HUES48 (cell line): ENCODE results near the gene SMIM12.
"Not testable (repeated sequence)": the region's sequence is repeated elsewhere in the genome, so short reads cannot be mapped to it uniquely, and the experiment has no call there.

Experiments
- H3K27ac ChIP-seq: one replicate; pipeline ENCODE4 v1.7.0; 2013; ENCODE audit warnings: low read depth, low read length, inconsistent platforms
- H3K27me3 ChIP-seq: 2 replicates; pipeline ENCODE4 v1.6.1; 2013; ENCODE audit warnings: mild to moderate bottlenecking, low read length; ENCODE audit not compliant: control insufficient read depth, insufficient read depth
- H3K36me3 ChIP-seq: 2 replicates; pipeline ENCODE4 v1.6.1; 2013; ENCODE audit warnings: low read length; ENCODE audit not compliant: control insufficient read depth, insufficient read depth
- H3K4me1 ChIP-seq: 2 replicates; pipeline ENCODE4 v1.6.1; 2013; ENCODE audit warnings: mild to moderate bottlenecking, low read length; ENCODE audit not compliant: control insufficient read depth, insufficient read depth
- H3K4me3 ChIP-seq: 2 replicates; pipeline ENCODE4 v1.5.1; 2013; ENCODE audit warnings: mild to moderate bottlenecking, low read depth, low read length
- H3K9ac ChIP-seq: 2 replicates; pipeline ENCODE4 v1.6.1; 2013; ENCODE audit warnings: mild to moderate bottlenecking, low read depth, low read length, moderate library complexity
- H3K9me3 ChIP-seq: 2 replicates; pipeline ENCODE4 v1.6.1; 2013; ENCODE audit warnings: low read length; ENCODE audit not compliant: control insufficient read depth, insufficient read depth

Gene SMIM12

DNA sequence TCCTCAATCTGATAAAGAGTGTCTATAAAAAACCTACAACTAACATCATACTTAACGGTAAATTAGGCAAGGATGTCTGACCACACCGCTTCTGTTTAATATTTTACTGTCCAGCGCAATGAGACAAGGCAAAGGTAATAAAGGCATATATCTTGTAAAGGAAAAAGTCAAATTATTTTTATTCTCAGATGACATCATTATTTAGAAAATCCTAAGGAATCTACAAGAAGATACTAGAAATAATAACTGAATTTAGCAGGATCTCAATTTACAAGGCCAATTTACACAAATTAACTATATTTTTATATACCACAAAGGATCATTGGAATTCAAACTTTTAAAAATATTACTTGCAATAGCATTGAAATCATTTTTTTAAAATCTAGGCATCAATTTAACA is 37.3 kb downstream of the SMIM12 start:
- no peaks in the 10 kb centered on the region for H3K4me1 ChIP-seq
- H3K36me3 ChIP-seq: no peaks in the 10 kb centered on the region
- H3K4me3 ChIP-seq: no peak overlapping the region
- H3K9ac ChIP-seq: no peak overlapping the region
- no peaks in the 10 kb centered on the region for H3K9me3 ChIP-seq
- no peaks in the 10 kb centered on the region for H3K27me3 ChIP-seq
- no peak overlapping the region for H3K27ac ChIP-seq

DNA sequence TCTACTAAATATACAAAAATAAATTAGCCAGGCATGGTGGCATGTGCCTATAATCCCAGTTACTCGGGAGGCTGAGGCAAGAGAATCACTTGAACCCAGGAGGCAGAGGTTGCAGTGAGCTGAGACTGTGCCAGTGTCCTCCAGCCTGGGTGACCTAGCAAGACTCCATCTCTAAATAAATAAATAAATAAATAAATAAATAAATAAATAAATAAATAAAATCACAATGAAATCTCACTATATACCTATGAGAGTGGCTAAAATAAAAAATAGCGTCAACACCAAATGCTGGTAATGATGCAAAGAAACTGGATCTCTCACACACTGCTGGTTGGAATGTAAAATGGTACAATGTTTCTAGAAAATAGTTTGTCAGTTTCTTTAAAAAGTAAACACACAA is 40.7 kb downstream of the SMIM12 start:
- not testable (repeated sequence) for H3K4me3 ChIP-seq, H3K27ac ChIP-seq, H3K36me3 ChIP-seq, H3K4me1 ChIP-seq, H3K9me3 ChIP-seq, H3K27me3 ChIP-seq, H3K9ac ChIP-seq

DNA sequence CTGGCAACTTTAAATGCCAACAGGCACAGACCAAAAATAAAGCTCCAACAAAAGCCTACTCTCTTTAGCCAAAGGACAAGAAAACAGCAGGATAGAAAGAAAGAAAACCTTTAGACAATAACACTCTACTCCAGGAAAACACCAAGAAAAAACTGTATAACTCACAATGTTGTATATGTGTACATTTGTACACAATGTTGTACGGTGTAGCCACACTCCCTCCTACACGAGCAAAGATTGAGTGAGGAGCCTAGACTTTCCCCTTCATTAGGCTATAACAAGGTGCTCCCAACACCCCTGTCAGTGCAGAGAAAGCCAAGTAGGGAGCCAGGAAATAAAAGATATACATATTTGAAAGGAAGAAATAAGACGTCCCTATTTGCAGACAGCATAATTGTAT is 42.8 kb downstream of the SMIM12 start:
- no peak overlapping the region for H3K4me3 ChIP-seq
- no peaks in the 10 kb centered on the region for H3K27me3 ChIP-seq
- no peaks in the 10 kb centered on the region for H3K4me1 ChIP-seq
- H3K36me3 ChIP-seq: no peaks in the 10 kb centered on the region
- no peak overlapping the region for H3K27ac ChIP-seq
- no peak overlapping the region for H3K9ac ChIP-seq
- H3K9me3 ChIP-seq: no peaks in the 10 kb centered on the region

- no peaks in the 10 kb centered on the region for H3K36me3 ChIP-seq
- H3K27me3 ChIP-seq: no peaks in the 10 kb centered on the region
- no peaks in the 10 kb centered on the region for H3K9me3 ChIP-seq
- H3K9ac ChIP-seq: no peak overlapping the region
- H3K27ac ChIP-seq: no peak overlapping the region
- H3K4me3 ChIP-seq: no peak overlapping the region
- no peaks in the 10 kb centered on the region for H3K4me1 ChIP-seq
These were observed 43.2 kb downstream of the SMIM12 start for GRCh38 chr1:34816332-34816731.

DNA sequence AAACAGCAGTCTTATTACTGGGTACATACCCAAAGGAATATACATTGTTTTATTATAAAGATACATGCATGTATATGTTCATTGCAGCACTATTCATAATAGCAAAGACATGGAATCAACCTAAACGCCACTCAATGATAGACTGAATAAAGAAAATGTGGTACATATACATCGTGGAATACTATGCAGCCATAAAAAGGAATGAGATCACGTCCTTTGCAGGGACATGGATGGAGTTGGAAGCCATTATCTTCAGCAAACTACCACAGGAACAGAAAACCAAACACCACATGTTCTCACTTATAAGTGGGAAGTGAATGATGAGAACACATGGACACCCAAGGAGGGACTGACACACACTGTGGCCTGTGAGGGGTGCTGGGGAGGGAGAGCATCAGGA is 48.8 kb downstream of the SMIM12 start:
- H3K27ac ChIP-seq, H3K9ac ChIP-seq, H3K9me3 ChIP-seq: not testable (repeated sequence)

DNA sequence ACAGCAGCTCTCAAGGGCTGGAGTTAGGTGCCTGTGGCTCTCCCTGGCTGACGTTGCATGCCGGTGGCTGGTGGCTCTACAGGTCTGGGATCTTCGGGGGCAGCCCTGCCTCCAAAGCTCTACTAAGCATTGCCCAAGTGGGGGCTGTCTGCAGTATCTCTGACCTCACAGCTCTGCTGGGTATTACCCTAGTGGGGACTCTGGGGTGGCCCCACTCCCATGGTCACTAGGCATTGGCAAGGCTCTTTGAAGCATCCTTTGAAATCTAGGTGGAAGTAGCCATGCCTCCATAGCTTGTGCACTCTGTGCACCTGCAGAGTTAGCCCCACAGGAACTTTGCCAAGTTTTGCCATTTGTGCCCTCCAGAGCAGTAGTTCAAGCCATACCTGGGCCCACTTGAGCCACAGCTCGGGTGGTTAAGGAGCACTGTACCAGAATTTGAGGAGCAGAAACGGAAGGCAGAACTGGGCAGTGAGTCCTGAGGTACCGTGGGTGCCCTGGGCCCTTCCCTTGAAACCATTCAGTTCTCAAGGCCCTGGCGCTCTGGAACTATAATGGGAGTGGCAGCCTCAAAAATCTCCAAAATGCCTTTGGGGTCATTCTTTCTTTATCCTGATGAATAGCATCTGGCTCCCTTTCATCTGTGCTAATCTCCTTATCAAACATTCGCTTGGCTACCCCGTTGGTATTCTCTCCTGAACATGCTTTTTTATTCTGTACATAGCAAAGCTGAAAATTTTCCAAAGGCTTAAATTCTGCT is 51.3 kb downstream of the SMIM12 start:
- H3K4me1 ChIP-seq: no peaks in the 10 kb centered on the region
- H3K9ac ChIP-seq: no peak overlapping the region
- H3K9me3 ChIP-seq: no peaks in the 10 kb centered on the region
- H3K27ac ChIP-seq: no peak overlapping the region
- no peaks in the 10 kb centered on the region for H3K27me3 ChIP-seq
- no peak overlapping the region for H3K4me3 ChIP-seq
- no peaks in the 10 kb centered on the region for H3K36me3 ChIP-seq

More for the DNA sequence above, 48.8 kb downstream of the SMIM12 start:
- H3K4me3 ChIP-seq, H3K27me3 ChIP-seq, H3K4me1 ChIP-seq, H3K36me3 ChIP-seq: not testable (repeated sequence)

GRCh38 chr1:34806396-34806795 is 53.2 kb downstream of the SMIM12 start:
- Histone ChIP-seq H3K36me3 (no peaks in the 10 kb centered on the region), H3K9me3 (no peaks in the 10 kb centered on the region), H3K27ac (no peak overlapping the region), H3K4me3 (no peak overlapping the region), H3K9ac (no peak overlapping the region), H3K4me1 (no peaks in the 10 kb centered on the region), H3K27me3 (no peaks in the 10 kb centered on the region)

GRCh38 chr1:34803770-34804169 is 55.8 kb downstream of the SMIM12 start:
- Histone ChIP-seq H3K9me3 (no peaks in the 10 kb centered on the region), H3K27me3 (no peaks in the 10 kb centered on the region), H3K4me1 (no peaks in the 10 kb centered on the region), H3K9ac (no peak overlapping the region), H3K4me3 (no peak overlapping the region), H3K36me3 (no peaks in the 10 kb centered on the region), H3K27ac (no peak overlapping the region)
